Ramos (cell line): ENCODE measurements around the gene AGRN.
"Not testable (repeated sequence)": the region's sequence is repeated elsewhere in the genome, so short reads cannot be mapped to it uniquely, and the experiment has no call there.

Experiments used
- in situ Hi-C: fragments of 300-500 bp; cut with MboI; formaldehyde crosslinking; loops from one replicate; pipeline ENCODE4 v1.14.3; 2022; ENCODE audit warnings: low sequenced_read_pairs; ENCODE audit not compliant: unreplicated experiment

Gene AGRN

DNA sequence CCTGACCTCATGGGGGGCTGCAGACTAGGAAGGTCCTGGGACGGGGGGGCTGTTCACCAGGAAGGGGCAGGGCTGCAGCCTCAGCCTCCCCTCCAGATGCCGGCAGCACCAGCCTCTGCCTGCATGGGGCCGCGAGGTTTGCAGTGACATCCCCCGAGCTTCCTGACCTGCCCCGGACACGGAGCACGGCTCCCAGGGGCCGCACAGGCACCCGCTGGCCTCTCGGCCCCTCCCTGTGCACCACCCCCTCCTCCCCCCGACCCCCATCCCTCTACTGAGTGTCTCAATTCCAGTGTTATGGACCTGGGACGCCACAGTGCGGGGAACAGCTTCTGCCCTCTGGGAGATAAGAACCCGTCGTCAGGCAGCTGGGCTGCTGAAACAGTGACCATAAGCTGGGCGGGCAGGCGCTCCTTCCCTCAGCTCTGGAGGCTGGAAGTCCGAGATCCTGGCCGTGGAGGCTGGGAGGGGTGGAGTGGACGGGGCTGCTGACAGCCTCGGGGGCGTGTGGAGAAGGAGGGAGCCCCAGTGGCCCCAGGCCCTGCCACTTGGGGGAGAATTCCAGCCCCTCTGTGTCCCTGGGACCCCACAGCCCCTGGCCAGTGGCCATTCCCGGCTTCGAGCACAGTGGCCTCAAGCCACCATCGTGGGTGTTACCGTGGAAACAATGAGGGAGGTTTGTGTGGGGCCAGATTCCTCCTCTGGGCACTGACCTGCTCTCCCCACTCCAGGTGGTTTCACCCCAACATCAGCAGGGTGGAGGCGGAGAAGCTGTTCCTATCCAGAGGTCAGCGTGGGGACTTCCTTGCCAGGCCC lies 42.6 kb downstream of the AGRN start:
- in situ Hi-C loops = no loop called here

GRCh38 chr1:1063261-1063944 lies 43.5 kb downstream of the AGRN start:
- in situ Hi-C loops = no loop called here

DNA sequence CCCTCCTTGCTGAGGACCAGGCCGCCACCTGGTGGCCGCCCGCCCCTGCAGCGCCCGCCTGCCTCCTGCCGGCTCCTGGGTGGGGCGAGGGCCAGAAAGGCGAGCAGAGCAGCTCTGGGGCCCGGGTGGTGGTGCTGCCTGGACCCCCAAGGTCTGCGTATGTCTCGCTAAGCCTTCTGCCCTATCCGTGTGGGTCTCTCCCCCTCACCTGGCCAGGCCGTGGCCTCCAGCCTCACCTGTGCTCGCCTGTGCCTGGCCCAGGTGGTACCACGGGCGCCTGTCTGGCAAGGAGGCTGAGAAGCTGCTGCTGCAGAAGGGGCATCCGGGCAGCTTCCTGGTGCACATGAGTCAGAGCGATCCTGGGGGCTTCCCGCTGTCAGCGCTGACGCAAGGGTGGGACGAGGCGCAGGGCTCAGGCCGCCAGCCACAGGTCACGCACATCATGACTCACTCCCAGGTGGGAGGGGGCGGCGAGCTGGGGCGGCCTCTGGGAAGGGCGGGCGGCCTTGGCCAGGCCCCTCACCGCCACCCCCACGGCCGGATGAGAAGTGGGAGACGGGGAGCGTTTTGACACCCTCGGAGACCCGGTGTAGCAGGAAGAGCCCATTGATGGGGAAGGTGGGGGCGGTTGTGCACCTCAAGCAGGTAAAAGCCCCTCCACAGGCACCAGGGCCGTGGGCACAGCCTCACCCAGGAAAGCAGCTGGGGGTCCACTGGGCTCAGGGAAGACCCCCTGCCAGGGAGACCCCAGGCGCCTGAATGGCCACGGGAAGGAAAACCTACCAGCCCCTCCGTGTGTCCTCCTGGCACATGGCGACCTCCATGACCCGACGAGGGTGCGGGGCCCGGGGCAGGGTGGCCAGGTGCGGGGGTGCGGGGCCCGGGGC lies 44.3 kb downstream of the AGRN start:
- in situ Hi-C loops = no loop called here

DNA sequence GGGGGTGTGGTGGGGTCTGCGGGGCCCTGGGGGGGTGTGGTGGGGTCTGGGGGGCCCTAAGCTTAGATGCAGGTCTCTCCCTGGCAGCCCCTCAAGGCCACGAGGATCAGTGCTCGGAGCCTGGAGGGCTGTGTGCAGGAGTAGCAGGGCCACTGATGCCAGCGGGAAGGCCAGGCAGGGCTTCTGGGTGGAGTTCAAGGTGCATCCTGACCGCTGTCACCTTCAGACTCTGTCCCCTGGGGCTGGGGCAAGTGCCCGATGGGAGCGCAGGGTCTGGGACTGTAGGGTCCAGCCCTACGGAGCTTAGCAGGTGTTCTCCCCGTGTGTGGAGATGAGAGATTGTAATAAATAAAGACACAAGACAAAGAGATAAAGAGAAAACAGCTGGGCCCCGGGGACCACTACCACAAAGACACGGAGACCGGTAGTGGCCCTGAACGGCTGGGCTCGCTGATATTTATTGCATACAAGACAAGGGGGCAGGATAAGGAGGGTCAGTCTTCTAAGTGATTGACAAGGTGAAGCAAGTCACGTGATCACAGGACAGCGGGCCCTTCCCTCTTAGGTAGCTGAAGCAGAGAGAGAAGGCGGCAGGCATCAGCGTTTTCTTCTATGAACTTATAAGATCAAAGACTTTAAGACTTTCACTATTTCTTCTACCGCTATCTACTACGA lies 45.5 kb downstream of the AGRN start:
- in situ Hi-C loops = no loop called here

DNA sequence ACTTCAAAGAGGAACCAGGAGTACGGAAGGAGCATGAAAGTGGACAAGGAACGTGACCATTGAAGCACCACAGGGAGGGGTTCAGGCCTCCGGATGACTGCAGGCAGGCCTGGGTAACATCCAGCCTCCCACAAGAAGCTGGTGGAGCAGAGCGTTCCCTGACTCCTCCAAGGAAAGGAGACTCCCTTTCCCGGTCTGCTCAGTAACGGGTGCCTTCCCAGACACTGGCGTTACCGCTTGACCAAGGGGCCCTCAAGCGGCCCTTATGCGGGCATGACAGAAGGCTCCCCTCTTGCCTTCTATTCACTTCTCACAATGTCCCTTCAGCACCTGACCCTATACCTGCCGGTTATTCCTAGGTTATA lies 46.0 kb downstream of the AGRN start:
- in situ Hi-C loops = not testable (repeated sequence)

DNA sequence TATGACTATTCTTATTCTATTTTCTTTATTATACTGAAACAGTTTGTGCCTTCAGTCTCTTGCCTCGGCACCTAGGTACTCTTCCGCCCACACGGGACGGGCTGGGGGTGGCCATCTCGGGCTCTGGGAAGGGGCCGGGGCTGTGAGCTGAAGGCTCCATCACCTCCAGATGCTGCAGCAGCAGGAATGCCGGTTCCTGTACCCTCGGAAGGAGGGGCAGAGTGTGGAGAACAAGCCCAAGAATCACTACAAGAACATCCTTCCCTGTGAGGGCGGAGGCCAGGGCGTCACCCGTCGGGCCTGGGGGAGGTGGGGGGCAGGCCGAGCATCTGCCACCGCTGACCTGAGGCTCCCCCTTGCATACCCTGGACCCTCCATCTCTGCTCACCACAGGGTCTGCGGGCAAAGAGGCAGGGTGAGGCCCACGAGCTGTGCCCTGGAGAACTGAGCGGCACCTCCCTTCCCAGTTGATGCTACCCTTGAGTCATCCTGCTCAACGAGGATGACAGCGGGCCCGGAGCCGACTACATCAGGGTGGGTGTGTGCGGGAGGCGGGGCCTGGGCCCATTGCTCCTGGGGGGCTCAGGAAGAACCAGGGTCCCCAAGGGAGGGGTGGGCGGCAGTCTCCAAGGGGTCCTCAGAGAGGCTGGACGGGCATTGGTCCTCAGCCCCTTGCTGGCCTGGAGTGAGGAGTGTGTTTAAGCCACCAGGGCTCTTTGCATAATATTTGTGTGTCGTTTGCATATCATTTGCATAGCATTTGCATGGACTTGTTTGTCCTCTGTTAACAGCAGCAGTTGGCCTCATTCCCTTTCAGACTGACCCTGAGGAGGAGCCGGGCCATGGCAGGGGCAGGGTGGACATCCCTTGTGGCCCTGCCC lies 46.7 kb downstream of the AGRN start:
- in situ Hi-C loops = no loop called here

DNA sequence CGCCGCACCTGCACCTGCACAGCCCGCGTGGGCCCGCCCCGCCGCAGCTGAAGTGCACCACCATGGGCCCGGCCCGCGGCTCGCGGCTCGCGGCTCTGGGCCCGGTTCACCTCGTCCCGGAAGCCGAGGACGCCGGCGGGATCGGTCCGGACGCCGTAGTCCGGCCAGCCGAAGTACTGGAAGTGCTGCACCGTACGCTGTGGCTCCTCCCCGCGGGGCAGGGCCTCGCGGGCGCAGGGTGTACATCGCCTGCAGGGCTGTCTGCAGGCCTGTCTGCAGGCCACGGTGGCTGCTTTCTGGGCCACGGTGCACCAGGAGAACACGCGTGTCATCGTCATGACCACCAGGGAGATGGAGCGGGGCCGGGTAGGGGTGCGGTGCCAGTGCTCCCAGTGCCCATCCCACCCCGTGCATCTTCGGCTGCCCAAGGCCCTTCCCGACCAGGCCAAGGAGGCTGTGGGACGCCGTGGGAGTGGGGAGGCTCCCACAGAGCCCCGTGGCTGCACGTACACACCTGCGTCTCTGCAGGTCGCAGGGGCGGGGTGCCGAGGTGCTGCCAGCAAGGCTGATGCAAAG lies 47.5 kb downstream of the AGRN start:
- in situ Hi-C loops = no loop called here

DNA sequence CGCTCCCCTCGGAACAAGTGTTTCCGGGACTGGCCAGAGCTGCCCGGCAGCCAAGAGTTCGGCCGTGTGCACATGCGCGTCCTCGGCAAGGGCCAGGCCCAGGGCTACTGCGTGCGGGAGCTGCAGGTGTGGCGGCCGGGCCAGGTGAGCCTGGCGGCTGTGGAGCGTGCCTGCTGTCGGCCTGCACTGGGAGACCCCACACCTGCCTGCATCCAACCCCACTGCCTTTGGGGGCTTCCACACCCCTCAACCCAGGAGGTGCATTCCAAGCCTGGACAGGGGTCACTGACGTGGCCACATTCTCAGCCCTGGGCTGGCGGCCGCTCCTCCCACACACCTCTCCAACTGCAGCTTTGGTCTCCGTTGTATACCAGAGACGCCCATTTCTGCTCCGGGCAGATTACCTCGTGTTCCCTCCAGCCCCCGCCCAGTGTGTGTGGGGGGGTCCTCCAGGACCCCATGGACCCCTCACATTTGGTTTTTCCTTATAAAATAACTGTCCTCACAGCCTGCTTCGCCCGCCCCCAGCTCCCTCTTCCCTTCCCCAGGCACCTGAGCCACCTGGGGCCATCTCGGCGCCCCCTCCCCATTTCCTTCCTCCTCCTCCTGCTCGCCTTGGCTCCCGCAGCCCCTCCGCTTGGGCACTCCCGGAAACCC lies 48.1 kb downstream of the AGRN start:
- in situ Hi-C loops = no loop called here

DNA sequence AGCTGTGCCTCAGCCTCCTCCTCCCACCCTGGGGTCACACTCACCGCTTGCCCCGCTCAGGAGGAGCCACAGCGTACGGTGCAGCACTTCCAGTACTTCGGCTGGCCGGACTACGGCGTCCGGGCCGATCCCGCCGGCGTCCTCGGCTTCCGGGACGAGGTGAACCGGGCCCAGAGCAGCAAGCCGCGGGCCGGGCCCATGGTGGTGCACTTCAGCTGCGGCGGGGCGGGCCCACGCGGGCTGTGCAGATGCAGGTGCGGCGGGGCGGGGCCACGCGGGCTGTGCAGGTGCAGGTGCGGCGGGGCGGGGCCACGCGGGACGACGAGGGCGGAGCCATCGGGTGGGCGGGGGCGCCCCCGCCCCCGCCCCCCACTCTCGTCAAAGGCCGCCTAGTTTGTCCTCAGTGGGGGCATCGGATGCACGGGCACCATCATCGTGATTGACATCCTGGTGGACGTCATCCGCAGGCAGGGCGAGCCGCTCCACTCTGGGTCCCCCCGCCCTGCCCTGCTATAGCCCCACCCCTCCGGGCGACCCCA lies 48.7 kb downstream of the AGRN start:
- in situ Hi-C loops = no loop called here

GRCh38 chr1:1069056-1069710 lies 49.3 kb downstream of the AGRN start:
- in situ Hi-C loops = no loop called here

GRCh38 chr1:1069711-1070676 lies 50.1 kb downstream of the AGRN start:
- in situ Hi-C loops = no loop called here

- in situ Hi-C loops = no loop called here
Observed at GRCh38 chr1:1071486-1072298, 51.8 kb downstream of the AGRN start.

GRCh38 chr1:1072299-1072848 lies 52.5 kb downstream of the AGRN start:
- in situ Hi-C loops = no loop called here

DNA sequence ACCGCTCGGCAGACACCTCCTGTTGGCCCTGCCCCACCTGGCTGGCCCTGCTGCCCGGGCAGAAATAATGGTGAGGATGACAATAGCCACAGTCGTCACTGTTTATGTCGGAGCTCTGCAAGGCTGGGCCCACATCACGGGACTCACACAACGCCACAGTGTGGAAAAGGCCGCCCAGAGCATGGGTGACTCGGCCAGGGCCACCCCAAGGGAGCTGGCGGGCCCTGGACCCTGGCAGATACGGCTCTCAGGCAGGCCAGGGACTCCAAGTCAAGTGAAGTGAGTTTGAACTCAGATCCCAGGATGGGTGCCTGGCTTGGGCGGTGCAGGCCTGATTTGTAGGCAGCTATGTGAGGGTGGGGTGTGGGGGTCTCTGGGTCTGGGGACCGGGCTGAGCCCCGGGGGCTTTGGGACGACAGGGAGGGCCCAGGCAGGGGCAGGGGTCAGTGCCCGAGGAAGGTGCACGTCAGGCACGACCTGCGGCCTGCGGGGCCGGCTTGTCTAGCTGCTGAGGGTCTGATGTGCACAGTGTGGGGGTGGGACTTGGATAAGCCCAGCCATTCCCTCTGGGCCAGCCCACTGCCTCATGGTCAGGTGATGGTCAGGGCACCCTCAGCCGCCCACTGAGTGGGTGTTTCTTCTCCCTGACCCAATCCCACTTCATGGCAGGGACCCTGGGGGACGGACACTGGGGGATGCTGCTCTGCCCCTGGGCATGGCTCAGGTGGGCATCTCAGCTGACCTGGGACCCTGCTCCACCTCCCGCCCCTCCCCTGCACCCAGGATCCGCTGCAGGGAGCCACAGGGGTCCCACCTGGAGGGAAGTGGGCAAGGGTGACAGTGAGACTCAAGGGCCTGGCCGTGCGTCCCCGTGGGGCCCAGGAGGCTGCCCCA lies 53.2 kb downstream of the AGRN start:
- in situ Hi-C loops = no loop called here
